ENCODE results near the gene MEF2A.

MEF2A gene

DNA sequence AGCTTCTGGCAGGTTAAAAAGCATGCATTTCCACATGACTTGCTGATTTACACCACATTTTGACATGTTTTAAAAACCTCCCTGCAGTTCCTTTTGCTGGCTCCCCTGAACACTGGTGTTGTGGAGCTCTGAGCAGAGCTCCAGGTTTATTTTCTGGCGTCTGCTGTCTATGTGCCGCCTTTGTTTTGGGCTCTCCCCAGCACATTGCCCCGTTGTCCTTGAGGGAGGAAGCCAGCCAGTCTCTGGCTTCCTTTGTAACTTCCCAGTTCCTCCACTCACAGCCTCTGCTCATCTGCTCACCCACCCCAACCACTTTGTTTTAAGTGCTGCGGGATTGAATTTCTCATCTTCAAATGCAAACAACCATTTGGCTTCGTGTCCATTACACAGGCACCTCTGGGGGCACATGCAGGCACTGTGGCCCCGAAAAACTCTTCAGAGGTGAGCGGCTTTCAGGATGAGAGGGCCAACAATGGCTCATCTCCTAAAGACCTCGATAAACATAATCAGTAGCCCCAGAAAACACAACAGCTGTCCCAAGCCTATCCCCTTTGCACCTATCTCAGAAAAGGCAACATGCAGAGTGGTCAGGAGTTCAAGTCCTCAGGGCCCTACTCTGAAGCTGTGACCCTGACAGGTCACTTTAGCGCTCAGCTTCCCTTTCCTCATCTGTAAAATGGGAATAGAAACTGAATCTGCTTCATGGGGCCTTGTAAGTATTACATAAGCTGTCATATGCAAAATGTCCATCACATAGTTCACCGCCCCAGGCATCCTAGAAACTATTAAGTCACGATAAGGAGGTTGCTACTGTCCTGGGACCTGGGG is 1.3 kb upstream of the MEF2A start:
- DNase-seq (ENCODE audit: low read depth in 2 of 2) = no peak

DNA sequence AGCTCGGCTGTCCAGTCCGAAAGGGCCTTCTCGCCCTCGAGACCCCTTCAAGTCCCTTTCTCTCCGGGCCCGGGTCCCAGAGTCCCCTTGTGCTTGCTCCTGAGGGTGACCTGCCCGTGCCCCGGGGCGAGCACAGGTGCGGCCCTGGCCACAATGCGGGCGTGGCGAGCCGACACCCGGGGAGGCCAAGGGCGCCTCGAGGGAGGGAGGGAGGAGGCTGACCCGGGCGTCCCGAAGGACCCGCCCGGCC is 810 bp upstream of the MEF2A start:
- DNase-seq (ENCODE audit: low read depth in 2 of 2) = no peak

- peak in 1 of 2 donors; percentile 13 for DNase-seq (ENCODE audit: low read depth in 2 of 2)
Measured at GRCh38 chr15:99566157-99566897, 543 bp downstream of the MEF2A start.

DNA sequence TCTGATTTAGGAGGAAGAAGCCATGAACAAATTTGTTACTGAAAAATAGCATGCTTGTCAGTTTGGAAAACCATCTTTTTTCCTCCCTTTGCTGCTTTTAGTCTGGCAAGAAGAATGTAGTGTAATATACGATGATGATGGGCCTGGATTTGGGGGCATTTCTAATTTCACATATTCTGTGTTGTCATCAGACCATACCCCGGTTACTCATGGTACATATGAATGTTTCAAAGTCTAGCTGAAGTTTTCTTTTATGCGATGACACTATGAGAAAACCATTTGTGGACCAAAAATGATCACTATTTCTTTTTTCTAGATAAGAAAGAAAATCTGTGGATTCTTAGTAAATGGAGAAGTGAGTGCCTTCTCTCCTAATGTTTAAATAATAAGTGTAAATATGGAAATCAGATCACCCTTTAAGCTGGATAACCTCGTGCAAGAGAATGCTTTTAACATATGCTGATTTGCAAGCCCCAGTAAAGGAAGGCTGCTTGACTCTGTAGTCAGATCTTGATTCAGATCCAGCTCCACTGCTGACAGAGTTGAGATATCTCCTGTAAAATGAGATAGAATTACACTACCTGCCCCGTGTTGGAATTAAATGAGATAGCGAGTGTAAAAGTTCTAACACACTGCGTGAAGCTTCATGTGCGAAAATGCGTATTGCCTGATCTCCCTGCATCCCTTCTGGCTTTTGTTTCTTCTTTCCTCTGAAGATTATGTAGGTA is 3.0 kb downstream of the MEF2A start:
- no peak for DNase-seq (ENCODE audit: low read depth in 2 of 2)

DNA sequence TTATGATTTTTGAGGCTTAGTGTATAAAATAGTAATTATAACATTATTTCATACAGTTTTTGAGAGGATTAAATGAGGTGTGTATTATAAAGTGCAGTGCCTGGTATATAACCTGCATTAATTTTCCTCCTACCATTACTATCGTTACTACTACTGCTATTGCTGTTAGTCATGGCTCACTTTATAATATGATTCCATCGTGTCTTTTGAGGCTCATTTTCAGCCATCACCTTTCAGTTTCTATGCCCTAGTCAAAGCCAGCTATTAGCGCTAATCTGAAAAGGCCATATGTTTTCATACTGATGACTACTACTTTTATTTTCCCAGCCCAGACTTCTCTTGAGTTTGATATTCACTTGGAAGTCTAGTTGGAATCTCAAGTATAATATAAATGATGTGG is 5.5 kb downstream of the MEF2A start:
- DNase-seq (ENCODE audit: low read depth in 2 of 2) = no peak

GRCh38 chr15:99574048-99574447 is 8.3 kb downstream of the MEF2A start:
- DNase-seq (ENCODE audit: low read depth in 2 of 2) = no peak

DNA sequence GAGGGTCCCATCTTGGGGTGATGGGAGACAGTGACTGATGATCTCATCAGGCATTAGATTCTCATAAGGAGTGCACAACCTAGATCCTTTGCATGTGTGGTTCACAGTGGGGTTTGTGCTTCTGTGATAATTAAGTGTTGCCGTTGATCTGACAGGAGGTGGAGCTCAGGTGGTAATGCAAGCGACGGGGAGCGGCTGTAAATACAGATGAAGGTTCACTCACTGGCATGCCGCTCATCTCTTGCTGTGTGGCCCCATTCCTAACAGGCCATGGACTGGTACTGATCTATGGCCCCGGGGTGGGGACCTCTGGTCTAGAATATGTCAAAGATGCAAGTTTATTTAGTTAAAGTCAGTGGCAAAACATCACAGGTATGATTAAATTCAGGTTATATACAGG is 8.7 kb downstream of the MEF2A start:
- DNase-seq (ENCODE audit: low read depth in 2 of 2) = no peak

- DNase-seq (ENCODE audit: low read depth in 2 of 2) = no peak
Measured at GRCh38 chr15:99578809-99579208, 13.0 kb downstream of the MEF2A start.

DNA sequence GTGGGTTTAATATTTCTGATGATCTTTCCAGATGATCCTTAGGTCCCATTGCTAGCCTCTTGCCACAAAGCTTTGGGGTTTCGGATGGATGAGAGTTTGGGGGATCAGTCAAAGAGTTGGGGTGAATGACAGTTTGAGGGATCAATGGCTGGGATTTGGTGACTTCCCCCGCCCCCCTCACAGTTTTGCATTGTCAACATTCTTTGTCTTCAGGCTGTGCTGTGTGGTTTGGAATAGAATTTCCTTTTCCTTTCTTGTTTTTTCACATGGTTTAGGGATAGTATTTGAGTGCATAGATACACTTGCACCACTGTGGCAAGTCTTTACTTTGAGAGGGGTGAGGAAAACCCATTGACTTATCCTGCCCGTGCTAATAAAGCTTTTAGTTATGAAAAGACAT is 14.3 kb downstream of the MEF2A start:
- no peak for DNase-seq (ENCODE audit: low read depth in 2 of 2)

- no peak for DNase-seq (ENCODE audit: low read depth in 2 of 2)
Measured at GRCh38 chr15:99582508-99582960, 16.8 kb downstream of the MEF2A start.

- DNase-seq (ENCODE audit: low read depth in 2 of 2) = no peak
Measured at GRCh38 chr15:99584081-99584600, 18.4 kb downstream of the MEF2A start.

DNA sequence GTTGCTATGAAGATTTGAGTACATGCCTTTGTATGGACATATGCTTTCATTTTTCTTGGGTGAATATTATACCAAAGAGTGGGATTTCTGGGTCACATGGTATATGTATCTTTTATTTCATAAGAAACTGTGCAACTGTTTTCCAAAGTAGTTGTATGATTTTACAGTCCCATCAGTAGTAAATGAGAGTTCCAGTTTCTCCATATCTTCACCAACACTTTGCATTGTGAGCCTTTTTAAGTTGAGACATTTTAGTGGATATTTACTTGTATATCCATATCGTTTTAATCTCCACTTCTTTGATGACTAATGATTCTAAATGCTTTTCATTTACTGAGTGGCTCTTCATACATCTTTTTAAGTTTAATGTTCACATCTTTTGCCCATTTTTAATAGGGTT is 20.3 kb downstream of the MEF2A start:
- DNase-seq (ENCODE audit: low read depth in 2 of 2) = no peak

DNA sequence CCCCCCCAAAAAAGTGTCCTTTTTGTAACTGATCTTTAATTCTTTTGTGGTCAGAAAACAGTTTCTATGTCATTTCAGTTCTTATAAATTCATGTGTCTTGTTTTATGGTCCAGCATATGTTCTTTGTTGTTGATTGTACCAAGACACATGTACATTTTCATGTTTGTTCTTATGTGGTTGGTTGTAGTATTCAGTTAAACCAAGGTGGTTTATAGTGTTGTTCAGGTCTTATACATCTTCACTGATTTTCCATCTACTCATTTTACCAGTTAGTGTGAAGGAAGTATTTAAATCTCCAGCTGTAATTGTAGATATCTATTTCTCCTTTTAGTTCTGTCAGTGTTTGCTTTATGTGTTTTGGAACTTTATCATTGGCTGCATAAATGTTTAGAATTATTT is 24.0 kb downstream of the MEF2A start:
- DNase-seq (ENCODE audit: low read depth in 2 of 2) = no peak

GRCh38 chr15:99590913-99591646 is 25.3 kb downstream of the MEF2A start:
- DNase-seq (ENCODE audit: low read depth in 2 of 2) = no peak

DNA sequence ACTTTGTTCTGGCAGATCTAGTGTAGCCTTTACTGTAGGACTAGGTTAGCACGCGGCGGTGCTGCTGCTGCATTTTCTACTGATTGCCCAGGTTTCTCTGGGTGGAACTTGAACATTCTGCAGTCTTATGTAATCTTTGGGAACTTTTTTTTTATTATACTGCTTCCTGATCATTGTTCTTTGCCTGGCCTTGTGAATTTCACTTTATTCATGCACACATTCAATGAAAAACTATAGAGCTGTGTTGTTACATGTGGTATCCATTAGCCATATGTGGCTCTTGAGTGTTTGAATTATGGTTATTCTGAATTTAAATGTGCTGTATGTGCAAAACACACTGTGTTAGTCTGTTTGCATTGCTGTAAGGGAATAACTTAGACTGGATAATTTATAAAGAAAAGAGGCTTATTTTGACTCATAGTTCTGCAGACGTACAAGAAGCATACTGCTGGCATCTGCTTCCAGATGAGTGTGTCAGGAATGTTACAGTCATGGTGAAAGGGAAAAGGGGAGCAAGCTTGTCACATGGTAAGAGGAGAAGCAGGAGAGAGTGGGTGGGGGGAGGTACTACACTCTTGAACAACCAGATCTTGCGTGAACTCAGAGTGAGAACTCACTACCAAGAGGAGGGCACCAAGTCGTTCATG is 26.5 kb downstream of the MEF2A start:
- no peak for DNase-seq (ENCODE audit: low read depth in 2 of 2)

DNA sequence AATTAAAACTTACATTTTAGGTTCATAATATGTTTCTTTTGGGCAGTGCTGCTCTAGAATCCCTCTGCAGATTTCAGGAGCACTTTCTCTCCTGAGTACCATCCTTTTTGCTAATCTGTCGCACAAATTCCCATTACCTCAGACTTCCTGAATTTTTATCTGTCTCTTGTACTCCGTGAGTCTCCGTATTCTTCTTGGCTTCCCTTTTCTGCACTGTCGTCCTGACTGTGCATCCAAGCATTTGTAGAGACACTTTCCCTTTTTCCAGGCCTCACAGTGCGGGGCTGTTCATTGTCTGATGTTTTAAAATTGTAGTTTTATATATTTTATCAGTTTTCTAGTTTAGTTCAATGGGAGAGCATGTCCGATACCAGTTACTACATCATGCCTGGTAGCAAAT is 27.3 kb downstream of the MEF2A start:
- no peak for DNase-seq (ENCODE audit: low read depth in 2 of 2)

- DNase-seq (ENCODE audit: low read depth in 2 of 2) = no peak
Measured at GRCh38 chr15:99594916-99595315, 29.1 kb downstream of the MEF2A start.

DNA sequence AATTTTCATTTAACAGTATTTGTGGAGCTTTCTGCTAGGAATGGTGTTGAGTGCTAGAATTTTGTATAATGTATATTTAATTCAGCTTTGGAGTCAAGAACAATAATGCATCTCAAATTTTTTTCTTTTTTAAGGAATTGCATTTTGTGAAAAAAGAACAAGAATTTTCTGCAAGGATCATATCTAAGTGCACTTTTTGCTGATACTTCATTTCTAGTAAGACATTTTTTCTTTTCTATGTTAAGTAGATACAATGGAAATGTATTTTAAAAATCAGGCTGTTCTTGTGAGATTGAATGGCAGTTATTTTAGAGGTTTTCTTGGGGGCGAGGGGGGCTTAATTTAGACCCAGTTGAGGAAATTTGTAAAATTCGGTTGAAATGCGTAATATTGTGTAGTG is 32.5 kb downstream of the MEF2A start:
- no peak for DNase-seq (ENCODE audit: low read depth in 2 of 2)

DNA sequence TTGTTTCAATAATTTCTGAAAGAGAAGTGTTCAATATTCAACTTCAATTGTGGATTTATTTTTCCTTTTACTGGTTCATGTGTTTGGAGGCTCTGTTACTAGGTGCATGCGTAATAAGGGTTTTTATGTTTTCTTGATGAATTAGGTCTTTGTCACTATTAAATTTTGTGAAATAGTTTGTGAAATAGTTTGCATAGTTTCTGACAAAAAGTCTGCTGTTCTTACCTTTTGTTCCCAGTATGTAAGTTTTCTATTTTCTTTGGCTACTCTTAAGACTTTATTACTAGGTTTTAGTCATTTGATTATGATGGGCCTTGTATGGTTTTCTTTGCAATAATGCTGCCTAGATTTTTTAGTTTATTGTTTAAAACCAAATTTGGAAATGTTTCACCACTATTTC is 38.0 kb downstream of the MEF2A start:
- no peak for DNase-seq (ENCODE audit: low read depth in 2 of 2)

DNA sequence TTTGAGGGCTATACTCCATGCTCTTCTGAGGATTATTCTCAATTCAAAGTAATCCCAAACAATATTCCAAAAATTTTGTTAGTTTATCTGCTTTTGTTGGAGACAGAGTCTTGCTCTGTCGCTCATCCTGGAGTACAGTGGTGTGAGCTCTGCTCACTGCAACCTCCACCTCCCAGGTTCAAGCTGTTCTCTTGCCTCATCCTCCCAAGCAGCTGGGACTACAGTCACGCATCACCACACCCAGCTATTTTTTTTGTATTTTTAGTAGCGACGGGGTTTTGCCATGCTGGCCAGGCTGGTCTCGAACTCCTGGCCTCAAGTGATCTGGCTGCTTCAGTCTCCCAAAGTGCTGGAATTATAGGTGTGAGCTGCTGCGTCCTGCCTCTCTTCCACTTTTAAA is 39.1 kb downstream of the MEF2A start:
- no peak for DNase-seq (ENCODE audit: low read depth in 2 of 2)

GRCh38 chr15:99605490-99605931 is 39.7 kb downstream of the MEF2A start:
- DNase-seq (ENCODE audit: low read depth in 2 of 2) = no peak

Measured in activated CD4-positive, alpha-beta T cell treated with anti-CD3 and anti-CD28 coated beads for 24 hours (primary cell).